NCI-H2196 (cell line): ENCODE data around the gene FEV.

ENCODE experiments used
- DNase-seq: peaks from one replicate; lab custom pipeline; 2025; ENCODE audit not compliant: unreplicated experiment; lab: John Stamatoyannopoulos, UW

Gene FEV

DNA sequence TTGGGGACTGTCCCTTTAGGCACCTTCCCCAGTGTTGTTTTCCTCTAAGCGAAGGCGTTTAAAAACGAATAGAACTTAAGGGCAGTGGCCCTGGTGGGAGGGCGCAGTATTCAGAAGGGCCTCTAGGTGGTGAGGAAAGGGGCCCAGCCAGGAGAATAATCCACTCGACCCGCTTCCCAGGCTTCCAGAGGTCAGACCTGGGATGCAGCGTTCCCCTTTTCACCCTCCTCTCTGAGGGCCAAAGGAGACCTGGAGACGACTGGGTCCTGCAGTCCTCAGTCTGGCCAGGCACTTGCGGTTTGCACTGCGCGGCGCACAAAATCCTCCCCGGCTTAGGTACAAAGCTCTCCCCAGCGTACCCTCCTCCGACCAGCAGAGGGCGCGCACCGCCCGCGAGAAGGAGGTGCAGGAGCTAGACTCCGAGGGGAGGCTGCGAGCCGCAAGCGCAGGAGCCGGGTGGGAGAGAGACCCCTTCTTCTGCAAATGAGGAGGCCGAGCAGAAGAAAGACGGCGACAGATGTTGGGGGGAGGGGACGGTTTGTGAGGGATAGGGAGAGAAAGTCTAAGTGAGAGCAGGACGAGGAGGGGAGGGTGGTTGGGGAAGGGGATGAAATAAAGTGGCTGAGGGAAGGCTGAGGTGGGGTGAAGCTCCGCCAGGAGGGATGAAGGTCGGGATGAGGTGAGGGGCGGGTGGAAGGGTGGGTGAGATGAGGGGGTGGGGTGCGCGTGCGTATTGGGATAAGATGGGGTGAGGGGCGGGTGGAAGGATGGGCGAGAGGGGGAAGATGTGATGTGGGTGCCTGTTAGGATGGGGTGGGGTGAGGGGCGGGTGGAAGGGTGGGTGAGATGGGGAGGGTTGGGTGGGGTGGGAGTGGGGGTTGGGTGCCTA is 4.9 kb downstream of the FEV start:
- DNase-seq, result peak; percentile 91

DNA sequence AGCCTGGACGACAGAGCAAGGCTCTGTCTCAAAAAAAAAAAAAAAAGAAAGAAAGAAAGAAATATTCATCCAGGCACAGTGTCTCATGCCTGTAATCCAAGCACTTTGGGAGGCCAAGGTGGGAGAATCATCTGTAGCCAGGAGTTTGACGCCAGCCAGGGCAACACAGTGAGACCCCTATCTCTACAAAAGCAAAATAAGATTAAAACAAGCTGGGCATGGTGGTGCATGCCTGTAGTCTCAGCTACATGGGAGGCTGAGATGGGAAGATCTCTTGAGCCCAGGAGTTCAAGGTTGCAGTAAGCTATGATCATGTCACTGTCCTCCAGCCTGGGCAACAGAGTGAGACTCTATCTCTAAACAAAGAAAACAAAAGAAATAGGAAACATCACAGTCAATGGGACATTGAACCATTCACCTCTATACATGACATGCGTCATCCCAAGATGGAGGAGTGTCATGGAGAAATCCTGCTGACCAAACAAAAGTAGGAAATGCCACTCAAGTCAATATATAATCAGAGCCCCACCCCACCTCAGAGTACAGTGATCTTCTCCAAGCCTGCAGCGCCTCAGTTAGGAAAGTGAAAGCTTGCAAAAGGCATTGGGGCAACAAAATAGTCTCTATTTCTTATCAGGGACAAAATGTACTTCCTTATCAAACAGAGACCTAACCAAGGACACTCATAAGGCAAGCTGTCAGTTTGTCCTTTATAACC is 9.8 kb downstream of the FEV start:
- DNase-seq, result no peak

DNA sequence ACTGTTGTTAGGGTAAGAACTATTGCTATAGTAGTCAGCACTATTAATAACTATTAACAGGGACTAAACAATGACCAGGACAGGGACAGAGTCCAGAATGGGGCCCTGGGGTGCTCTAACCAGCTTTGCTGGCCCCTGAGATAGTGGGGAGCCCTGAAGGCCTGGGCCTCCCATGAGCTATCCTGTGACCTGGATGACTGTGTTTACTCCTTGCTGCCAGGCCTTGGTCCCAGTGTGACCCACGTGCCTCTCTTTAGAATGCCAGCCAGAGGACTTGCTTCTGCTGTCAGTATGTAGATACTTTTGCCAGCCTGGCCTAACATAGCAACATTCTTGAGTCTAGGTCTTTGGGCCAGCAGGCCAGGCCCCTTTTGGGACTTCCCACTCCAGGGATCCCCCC is 14.1 kb downstream of the FEV start:
- DNase-seq, result no peak

DNA sequence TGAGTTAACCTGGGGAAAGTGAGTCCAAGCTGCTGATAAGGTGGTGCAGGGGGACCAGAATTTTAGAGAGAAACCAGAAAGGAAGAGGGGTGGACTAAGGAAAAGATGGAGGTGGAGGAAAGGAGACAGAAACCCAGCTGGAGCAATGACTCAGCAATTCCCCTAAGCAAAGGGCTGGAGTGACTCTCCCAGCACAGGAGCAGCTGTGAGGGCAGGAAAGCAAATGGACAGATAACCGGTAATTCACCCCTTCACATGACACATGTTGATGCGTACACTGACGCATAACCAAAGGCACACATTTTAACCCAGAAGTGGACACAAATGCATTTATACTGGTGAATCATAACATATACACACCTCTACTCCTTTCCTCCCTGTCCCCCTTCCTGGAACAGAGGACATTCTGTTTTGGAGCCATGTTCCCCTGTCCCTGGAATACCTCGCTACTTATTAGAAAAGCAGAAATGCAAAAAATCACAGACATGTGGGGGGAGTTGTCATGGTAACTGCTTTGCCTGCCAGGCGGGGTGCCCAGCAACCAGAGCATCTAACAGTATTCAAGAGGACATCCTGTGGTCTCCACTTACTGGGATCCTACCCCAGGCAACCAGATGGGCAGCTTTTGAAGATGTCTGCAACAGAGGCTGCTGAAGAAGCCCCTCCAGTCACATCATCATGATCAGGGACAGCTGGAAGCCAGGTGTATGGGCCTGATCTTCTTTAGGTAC is 20.8 kb downstream of the FEV start:
- peak; percentile 64 for DNase-seq

DNA sequence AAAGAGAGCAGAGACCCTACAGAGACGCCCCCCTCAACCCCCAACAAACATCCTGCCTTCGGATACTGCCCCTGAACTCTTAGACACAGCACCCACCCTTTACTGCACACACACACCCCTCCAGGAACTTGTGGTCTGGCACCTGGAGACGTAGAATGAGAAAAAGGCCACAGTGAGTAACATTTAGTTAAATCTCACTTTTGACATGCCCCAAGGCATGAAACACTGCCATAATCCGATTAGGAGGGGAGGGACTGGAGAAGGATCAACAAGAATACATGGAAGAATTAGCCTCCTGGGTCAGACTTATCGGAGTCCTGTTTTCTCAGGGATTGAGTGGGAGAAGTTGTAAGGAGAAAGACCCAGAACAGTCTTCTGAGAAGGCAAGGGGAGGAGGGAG is 21.4 kb downstream of the FEV start:
- DNase-seq, result no peak

DNA sequence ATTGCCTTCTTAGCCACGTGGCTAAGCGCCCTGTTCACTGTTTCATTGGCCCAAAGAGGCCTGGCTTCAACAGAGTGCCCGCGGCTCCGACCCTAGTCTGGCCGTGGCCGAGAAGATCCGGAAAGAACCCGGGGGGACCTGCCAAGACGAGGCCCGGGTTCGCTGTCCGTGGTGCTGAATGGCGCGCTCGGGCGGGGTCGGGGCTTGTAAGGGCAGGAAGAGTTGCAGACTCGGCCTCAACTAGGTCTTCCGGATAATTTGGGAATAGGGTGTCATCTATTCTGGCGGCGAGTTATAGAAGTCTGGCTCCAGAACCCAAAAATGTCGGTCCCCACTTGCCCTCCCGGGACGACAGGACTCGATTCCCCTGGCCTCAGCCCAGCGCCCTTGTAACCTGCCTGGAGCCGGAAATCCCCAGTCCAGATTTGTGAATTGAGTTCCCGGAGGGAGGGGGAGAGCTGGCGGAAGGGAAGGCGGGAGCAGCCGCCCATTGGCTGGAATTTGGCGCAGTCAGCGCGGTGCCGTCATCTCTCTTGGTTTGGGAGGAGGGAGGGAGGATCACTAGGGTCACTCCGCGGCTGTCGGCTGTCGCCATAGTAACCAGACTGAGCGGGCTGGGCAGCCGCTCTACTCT is 22.0 kb downstream of the FEV start:
- DNase-seq, result peak; percentile 98

DNA sequence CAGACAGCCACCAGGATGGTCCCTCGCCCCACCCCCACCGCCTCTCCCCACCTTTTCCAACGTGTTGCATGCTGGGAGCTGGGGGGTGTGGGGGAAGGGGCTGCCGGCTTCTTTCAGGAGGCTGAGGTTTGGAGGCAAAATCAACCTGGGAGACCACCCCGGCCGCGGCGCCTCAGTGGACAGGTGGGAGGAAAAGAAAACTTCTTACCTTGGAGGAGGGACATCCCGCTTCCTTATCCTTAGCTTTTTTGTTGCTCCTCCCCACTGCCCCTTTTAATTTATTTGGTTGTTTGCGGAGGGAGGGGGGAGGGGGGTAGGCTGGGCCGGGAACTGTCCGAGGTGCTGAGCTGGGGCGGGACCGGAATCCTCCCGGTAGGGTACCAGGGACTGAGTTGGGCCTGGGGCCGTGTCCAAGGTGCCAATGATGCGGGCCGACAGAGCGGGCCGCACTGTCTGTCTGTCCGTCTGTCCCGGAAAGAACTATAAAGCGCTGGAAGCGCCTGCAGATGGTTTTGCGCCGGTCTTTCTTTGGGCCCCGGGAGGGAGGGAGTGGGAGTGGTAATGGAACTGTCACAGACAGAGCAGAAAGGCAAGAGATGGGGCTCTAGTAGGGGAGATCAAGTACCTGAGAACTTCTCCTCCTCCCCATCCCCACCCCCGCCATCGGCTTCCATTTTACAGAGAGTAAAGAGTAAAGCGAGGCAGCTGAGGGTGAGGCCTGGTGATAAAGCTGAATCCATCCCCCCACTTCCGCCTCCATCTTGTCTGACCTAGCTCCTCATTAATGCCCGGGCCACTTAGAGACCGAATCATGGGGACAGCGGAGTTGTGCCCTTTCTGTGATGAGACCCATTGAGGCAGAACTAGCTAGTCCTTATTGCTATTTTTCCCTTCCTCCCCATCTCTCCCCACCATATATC is 23.1 kb downstream of the FEV start:
- DNase-seq, result peak; percentile 58

DNA sequence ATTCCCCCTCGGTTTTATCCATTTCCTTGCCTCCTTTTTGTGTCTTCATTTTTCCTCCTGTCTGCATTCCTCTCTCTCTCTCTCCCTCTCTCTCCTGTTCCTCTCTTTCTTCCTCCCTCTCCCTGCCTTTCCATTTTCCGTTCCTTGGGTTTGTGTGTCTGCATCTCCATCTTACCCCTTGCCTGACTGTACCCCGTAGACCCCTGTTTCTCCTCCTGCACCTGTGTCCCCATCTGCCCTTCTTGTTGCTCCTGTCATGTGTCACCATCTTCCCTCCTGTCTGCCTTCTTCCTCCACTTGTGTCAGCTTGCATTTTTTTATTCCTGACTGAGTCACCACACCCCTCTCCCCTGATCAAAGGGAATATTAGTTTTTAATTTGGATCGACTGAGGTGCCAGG is 23.8 kb downstream of the FEV start:
- no peak for DNase-seq

DNA sequence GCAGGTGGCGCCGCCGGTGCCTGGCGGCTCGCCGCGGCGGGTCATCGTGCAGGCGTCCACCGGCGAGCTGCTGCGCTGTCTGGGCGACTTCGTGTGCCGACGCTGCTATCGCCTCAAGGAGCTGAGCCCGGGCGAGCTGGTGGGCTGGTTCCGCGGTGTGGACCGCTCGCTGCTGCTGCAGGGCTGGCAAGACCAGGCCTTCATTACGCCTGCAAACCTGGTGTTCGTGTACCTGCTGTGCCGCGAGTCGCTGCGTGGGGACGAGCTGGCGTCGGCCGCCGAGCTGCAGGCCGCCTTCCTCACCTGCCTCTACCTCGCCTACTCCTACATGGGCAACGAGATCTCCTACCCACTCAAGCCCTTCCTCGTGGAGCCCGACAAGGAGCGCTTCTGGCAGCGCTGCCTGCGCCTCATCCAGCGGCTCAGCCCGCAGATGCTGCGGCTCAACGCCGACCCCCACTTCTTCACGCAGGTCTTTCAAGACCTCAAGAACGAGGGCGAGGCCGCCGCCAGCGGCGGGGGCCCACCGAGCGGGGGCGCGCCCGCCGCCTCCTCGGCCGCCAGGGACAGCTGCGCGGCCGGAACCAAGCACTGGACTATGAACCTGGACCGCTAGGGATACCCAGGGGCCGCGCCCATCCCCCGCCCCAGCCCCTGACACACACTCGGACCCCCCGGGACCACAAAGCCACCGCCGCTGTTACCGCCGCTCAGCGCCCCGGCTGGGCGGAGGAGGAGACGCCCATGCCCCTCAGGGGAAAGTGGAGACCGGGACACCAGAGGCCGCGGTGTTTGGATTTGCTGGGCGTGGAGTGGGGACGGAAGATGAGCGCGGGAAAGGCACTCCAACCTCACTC is 24.4 kb downstream of the FEV start:
- peak; percentile 32 for DNase-seq

DNA sequence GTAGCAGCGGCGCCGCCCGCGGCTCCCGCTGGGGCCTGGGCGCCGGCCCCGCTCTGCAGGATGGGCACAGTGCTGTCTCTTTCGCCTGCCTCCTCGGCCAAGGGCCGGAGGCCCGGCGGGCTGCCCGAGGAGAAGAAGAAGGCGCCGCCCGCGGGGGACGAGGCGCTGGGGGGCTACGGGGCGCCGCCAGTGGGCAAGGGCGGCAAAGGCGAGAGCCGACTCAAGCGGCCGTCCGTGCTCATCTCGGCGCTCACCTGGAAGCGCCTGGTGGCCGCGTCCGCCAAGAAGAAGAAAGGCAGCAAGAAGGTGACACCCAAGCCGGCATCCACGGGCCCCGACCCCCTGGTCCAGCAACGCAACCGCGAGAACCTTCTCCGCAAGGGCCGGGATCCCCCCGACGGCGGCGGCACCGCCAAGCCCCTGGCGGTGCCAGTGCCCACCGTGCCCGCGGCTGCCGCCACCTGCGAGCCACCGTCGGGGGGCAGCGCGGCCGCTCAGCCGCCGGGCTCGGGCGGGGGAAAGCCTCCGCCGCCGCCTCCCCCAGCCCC is 25.1 kb downstream of the FEV start:
- DNase-seq, result no peak

DNA sequence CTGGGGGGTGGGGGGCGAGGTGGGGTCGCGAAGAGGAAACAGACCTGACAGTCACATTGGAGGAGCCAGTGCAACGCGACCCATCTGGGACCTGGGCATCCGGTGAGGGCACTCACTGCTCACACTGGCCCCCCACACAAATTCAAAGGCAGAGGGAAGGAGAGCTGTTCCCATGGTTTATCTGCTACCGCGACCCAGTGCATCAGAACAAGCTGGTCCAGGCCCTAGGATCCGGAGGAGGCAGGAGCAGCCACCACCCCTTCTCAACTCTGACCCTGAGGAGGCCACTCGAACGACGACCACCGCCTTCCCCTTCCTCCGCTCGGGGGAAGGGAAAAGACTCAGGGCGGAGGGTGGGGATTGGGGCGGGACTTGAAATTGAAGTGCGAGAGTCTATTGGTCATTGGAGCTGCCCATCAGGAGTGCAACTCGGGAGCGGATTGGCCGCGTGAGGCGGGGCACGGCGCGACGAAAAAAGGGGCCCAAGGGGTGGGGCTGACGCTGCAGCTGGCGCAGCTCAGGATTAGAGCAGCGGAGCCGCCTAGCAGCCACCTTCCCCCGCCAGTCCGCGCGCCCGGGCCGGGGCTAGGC is 25.7 kb downstream of the FEV start, which contains the start of gene CDK5R2:
CDK5R2 (plus strand) TSS at position 526 of the 591 bp plus-strand sequence. CDS start 155 bp downstream, outside the sequence.
- peak; percentile 94 for DNase-seq

DNA sequence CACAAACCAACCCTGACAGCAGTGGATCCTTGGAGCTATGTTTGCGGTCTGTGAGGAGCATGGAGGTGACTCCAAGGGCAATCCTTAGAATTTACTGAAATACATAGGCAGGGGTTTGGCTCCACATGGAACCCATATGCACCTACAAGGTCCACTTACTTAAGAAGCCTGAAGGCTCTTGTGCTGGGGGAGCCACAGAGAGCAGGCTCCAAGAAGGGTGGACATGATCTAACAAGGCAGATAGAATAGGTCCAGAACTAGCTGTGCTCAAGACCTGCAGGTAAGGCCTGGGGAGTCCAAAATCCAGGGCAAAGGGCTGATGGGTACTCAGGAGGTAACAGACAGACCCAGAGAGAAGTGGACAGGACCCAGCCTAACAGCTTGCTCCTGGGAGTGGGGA is 26.7 kb downstream of the FEV start:
- no peak for DNase-seq

DNA sequence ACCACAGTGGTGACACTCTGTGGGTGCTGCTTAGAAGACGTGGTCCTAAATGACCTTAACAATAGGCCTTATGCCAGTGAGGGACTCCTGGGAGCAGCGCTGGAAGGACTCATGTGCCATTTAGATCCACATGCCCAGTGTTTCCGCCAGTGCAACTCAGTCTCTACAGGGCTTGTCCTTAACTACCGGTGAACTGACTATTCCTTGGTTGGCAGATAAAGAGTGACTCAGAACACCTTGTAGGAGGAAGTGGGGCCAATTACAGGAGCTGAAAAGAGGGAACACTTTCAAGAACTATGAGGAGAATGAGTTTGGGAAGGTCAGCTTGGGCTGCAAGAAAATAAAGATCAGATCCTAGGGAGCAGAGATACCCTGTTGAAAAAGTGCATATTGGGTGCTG is 27.3 kb downstream of the FEV start:
- DNase-seq, result no peak

DNA sequence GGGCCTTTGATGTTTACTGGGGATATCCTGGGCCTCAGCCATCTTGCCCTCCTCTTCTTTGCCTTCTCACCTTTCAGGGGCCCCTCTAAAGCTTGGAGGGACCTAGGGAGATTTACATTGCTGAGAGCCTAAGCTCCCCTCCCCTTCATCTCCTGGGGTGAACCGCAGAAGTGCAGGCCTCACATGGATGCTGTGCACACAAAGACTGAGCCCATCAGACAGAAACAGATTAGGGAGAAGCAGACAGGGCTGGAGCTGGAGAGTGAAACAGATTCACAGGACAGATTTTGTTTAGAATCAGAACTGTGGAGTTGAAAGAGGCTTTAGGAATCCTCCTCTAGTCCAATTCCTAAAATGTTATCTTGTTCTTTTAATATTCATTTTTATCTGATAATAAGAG is 28.9 kb downstream of the FEV start:
- no peak for DNase-seq

DNA sequence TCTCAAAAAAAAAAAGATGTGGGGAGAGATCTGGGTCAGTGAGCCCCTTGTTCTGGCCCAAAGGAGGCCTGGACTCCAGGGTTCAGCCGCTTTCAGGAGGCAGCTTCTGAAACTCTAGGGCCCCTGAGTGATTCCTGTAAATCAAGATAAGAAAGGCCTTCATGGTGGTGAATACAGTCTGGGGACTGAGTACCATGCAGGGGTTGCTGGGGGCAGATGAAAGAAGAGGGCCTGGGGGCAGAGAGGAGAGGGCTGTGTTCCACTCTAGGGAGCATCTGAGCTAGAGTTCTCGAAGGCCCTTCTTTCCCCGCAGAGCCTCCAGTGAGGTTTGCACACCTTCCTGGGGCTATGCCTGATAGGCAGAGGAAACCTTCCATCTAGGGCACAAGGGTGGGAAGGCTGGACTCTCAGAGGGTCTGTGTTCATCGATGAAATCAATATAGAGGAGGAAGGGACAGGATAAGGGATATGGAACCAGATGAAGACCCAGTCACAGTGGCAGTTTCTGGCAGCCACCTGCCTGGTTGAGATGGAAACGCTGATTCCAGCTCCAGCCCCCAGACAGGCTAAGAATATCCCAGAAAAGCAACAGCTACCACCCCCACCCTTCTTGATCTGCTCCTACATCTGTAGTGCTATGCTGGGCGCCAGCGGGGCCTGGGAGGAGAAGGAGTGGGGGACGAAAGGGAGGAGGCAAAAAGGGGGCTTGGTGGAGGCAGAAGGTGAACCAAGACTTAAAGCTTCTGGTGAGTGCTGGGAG is 30.3 kb downstream of the FEV start:
- DNase-seq, result no peak

DNA sequence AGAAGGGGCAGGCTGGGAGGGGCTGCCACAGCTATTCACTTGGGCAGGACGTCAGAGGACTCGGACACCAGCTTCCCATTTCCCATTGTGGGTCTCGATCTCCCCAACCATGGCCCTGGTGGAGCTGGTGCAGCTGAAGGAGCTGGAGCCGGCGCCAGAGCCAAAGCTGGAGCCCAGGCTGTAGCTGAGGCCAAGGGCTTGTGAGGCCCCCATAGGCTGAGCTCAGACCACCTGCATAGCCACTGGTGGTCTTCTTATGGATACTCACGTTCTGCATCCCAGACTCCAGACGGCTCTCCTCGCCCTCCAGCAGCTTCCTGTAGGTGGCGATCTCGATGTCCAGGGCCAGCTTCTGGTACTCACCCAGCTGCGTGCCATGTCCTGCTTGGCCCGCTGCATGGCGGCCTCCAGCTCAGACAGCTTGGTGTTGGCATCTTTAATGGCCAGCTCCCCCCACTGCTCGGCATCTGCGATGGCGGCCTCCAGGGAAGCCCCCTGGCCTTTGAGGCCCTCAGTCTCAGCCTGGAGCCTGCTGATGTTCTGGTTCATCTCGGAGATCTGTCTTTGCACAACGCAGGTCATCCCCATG is 31.5 kb downstream of the FEV start:
- no peak for DNase-seq

DNA sequence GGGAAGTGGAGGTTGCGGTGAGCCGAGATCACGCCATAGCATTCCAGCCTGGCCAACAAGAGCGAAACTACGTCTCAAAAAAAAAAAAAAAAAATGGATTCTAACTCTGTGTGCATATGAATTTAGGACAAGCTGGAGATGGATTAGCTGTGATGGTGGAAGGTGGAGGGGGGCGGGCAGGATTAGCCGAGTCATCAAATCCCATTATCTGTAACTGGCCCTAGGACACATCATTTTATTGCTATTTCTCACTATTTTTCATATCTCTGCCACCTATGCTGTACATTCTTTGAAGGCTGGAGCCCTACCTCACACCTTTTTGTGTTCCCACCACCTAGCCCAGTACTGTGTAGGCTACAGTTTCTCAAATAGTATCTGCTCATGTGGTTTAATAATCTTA is 32.8 kb downstream of the FEV start:
- no peak for DNase-seq
